C4-2B (cell line): ENCODE data around the gene AGFG2.
"Not testable (repeated sequence)": the region's sequence is repeated elsewhere in the genome, so short reads cannot be mapped to it uniquely, and the experiment has no call there.

ENCODE experiments used
- H3K27ac ChIP-seq: fragments of 450-650 bp; 2 replicates; pipeline ENCODE4 v1.5.1; 2017
- ZFX ChIP-seq: fragments of 450-650 bp; IDR thresholded peaks from 2 replicates; pipeline ENCODE4 v1.6.1; 2017
- TF ChIP-seq, protein P1 (sequence below): fragments of 450-650 bp; conservative IDR thresholded peaks from 2 replicates; pipeline ENCODE4 v1.5.1; 2017; ENCODE audit warnings: mild to moderate bottlenecking

Gene AGFG2

DNA sequence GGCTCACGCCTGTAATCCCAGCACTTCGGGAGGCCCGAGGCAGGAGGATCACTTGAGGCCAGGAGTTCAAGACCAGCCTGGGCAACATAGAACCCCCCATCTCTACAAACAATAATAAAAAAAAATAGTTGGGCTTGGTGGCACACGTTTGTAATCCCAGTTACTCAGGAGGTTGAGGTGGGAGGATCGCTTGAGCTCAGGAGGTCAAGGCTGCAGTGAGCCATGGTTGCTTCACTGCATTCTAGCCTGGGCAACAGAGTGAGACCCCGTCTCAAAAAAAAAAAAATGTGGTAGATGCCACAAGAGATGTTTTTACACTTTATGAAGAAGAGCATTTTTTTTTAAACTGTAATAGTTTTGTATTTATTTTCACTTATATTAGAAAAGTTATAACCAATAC lies 42.5 kb upstream of the AGFG2 start:
- TF ChIP-seq, protein P1, sequence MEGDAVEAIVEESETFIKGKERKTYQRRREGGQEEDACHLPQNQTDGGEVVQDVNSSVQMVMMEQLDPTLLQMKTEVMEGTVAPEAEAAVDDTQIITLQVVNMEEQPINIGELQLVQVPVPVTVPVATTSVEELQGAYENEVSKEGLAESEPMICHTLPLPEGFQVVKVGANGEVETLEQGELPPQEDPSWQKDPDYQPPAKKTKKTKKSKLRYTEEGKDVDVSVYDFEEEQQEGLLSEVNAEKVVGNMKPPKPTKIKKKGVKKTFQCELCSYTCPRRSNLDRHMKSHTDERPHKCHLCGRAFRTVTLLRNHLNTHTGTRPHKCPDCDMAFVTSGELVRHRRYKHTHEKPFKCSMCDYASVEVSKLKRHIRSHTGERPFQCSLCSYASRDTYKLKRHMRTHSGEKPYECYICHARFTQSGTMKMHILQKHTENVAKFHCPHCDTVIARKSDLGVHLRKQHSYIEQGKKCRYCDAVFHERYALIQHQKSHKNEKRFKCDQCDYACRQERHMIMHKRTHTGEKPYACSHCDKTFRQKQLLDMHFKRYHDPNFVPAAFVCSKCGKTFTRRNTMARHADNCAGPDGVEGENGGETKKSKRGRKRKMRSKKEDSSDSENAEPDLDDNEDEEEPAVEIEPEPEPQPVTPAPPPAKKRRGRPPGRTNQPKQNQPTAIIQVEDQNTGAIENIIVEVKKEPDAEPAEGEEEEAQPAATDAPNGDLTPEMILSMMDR = no peak
- H3K27ac ChIP-seq = no peak overlapping the region

DNA sequence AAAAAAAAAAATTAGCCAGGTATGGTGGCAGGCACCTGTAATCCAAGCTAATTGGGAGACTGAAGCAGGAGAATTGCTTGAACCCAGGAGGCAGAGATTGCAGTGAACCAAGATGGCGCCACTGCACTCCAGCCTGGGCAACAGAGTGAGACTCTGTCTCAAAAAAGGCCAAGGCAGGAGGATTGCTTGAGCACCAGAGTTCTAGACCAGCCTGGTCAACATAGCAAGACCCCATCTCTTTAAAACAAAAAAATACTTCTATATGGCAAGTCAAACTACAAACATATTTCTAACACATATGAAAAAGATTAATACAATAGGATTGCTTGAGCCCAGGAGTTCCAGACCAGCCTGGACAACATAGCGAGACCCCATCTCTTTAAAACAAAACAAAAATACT lies 38.3 kb upstream of the AGFG2 start:
- H3K27ac ChIP-seq = not testable (repeated sequence)

DNA sequence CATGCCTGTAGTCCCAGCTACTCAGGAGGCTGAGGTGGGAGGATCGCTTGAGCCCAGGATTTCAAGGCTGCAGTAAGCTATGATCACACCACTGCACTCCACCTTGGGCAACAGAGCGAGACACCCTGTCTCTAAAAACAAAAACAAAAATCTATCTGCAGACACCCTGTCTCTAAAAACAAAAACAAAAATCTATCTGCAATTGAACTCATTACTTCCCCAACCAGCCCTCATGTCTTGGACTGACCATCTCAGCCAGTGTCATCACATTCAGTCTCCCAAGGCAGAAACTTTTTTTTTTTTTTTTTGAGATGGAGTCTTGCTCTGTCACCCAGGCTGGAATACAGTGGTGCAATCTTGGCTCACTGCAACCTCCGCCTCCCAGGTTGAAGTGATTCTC lies 35.0 kb upstream of the AGFG2 start:
- H3K27ac ChIP-seq = not testable (repeated sequence)

DNA sequence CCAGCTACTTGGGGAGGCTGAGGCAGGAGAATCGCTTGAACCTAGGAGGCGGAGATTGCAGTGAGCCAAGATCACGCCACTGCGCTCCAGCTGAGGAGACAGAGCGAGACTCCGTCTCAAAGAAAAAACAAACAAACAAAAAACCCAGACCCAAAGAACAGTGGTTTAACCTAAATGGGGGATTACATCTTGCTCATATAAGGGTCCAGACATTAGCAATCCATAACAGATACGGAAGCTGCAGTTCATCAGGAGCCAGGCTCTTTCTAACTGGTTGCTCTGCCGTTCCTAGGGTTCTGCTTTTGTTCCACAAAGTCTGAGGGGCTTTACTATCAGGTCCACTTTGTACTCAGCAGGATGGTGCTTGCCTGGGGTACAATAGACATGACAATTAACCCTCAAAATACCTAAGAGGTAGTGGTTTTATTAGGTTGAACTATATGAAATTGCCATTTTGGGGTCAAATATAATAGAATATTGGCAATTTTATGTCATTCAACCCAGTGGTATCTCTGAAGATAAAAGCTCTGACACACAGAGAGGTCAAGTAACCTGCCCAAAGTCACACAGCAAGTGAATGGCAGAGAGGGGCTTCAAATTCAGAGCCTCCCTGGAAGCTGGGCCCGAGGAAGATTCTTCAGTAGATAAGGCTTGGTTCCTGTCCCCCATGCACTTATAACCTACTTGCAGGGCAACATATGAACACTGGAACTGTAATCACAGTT lies 34.0 kb upstream of the AGFG2 start:
- TF ChIP-seq, protein P1 = no peak
- no peak for TF ChIP-seq ZFX
- H3K27ac ChIP-seq = no peak overlapping the region

DNA sequence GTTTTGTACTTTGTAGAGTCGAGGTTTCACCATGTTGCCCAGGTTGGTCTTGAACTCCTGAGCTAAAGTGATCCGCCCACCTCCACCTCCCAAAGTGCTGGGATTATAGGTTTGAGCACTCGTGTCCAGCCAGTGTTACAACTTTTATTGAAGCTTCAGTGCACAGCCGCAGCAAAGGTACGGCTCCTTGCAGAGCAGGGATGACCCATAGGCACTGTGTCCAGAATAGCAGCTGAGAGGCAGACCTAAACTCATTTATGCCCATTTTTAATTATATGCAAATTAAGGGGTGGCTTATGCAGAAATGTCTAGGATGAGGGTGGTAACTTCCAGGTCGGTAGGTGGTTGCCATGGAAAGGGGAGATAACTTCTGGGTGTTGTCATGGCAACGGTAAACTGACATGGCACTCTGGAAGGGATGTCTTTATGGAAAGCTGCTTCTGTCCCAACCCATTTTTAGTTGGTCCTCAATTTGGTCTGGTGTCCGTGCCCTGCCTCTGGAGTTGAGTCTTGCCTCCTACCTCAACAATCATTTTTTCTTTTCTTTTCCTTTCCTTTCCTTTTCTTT lies 32.6 kb upstream of the AGFG2 start:
- TF ChIP-seq, protein P1 = no peak
- no peak for TF ChIP-seq ZFX
- H3K27ac ChIP-seq = no peak overlapping the region

DNA sequence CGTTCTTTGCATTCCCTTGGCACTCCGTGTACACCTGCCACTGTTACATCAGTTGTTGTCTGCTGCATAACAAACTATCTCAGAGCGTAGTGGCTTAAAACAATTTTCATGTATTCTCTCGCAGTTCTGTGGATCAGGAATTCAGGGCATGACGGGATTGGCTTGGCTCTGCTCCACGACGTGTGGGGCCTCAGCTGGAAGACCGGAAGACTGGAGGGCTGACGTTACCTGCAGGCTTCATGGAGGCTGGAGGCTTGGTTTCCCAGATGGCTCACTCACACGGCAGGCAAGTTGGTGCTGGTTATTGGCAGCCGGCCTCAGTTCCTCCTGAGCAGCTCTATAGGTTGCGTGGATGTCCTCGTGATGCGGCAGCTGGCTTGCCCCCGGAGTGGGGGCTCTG lies 29.8 kb upstream of the AGFG2 start:
- no peak overlapping the region for H3K27ac ChIP-seq
- TF ChIP-seq, protein P1 = no peak
- TF ChIP-seq ZFX = no peak

DNA sequence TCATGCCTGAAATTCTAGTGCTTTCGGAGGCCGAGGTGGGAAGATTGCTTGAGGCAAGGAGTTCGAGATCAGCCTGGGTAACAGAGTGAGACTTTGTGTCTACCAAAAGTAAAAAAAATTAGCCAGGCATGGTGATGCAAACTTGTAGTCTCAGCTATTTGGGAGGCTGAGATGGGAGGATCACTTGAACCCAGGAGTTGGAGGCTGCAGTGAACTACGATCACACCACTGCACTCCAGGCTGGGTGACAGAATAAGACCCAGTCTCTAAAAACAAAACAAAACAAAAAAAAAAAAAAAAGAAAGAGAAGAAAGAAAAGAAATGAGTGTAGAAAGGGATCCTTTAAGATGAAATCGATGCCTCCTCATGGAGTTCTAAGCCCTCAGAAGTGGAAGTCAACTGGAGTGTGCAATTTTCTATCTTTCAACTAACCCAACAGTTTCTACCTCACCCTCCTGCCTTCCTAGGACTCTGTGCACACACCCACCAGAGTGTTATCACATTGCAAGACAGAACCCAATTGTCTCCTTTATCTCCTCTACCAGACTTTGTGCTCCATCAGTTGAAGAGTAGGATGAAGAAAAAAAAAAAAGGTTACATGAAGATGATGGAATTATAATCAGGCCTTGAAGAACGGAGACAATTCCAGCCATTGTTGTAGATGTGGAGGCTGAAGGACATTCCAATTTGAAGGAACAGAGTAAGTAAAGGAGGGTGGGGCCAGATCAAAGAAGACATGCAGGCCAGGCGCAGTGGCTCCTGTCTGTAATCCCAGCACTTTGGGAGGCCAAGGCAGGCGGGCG lies 28.4 kb upstream of the AGFG2 start:
- TF ChIP-seq ZFX = no peak
- TF ChIP-seq, protein P1 = no peak
- H3K27ac ChIP-seq = no peak overlapping the region

DNA sequence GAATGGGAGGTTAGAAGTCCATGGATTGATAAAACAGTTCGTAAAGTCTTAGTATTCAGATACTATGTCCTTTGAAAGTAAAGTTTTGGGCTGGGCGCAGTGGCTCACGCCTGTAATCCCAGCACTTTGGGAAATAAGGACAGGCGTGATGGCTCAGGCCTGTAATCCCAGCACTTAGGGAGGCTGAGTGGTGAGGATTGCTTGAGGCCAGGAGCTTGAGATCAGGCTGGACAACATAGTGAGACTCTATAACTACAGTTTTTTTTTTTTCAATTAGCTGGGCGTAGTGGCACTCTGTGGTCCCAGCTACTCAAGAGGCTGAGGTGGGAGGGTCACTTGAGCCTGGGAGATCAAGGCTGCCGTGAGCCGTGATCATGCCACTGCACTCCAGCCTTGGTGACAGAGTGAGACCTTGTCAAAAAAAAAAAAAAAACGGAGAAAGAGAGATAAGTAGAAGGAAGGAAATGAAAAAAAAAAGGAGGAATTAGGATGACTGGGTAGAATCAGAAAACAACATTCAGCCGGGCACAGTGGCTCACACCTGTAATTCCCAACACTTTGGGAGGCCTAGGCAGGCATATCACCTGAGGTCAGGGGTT lies 25.7 kb upstream of the AGFG2 start:
- TF ChIP-seq, protein P1 = no peak
- TF ChIP-seq ZFX = no peak
- no peak overlapping the region for H3K27ac ChIP-seq
